HG03571 (cell line): Measurements from ENCODE around the gene WDR5B.
"Not testable (repeated sequence)": the region's sequence is repeated elsewhere in the genome, so short reads cannot be mapped to it uniquely, and the experiment has no call there.

Source experiments
- ATAC-seq: cut with Tn5 transposase; IDR thresholded peaks from one replicate; pipeline ENCODE4 v1.9.1; 2021; ENCODE audit not compliant: unreplicated experiment

Gene WDR5B

GRCh38 chr3:122415762-122416654, at the start of gene WDR5B:
Gene WDR5B, minus strand, starts transcription at chr3:122416062. Its CDS starts 534 bp downstream, at chr3:122415528.
- ATAC-seq, result peak; percentile 78

- ATAC-seq, result no peak
These were observed 48.8 kb upstream of the WDR5B start for GRCh38 chr3:122464659-122465058.

GRCh38 chr3:122462406-122462805, 46.5 kb upstream of the WDR5B start:
- no peak for ATAC-seq

- ATAC-seq, result no peak
These were observed 45.9 kb upstream of the WDR5B start for GRCh38 chr3:122461806-122462205.

- ATAC-seq, result no peak
These were observed 43.1 kb upstream of the WDR5B start for GRCh38 chr3:122458992-122459391.

GRCh38 chr3:122457706-122458105, 41.8 kb upstream of the WDR5B start:
- no peak for ATAC-seq

- no peak for ATAC-seq
These were observed 40.2 kb upstream of the WDR5B start for GRCh38 chr3:122456074-122456473.

- ATAC-seq, result no peak
These were observed 35.5 kb upstream of the WDR5B start for GRCh38 chr3:122451371-122451770.

- ATAC-seq, result not testable (repeated sequence)
These were observed 32.4 kb upstream of the WDR5B start for GRCh38 chr3:122448218-122448617.

GRCh38 chr3:122444491-122444887, 28.6 kb upstream of the WDR5B start:
- ATAC-seq, result not testable (repeated sequence)

GRCh38 chr3:122443762-122444490, 28.1 kb upstream of the WDR5B start:
- not testable (repeated sequence) for ATAC-seq

- ATAC-seq, result no peak
These were observed 27.2 kb upstream of the WDR5B start for GRCh38 chr3:122443090-122443489.

GRCh38 chr3:122435950-122436349, 20.1 kb upstream of the WDR5B start:
- ATAC-seq, result no peak

GRCh38 chr3:122430371-122430770, 14.5 kb upstream of the WDR5B start:
- ATAC-seq, result no peak

GRCh38 chr3:122427857-122428471, 12.1 kb upstream of the WDR5B start:
- ATAC-seq, result no peak

GRCh38 chr3:122421836-122422235, 6.0 kb upstream of the WDR5B start:
- ATAC-seq, result no peak

GRCh38 chr3:122421101-122421500, 5.2 kb upstream of the WDR5B start:
- no peak for ATAC-seq

GRCh38 chr3:122416966-122417365, 1.1 kb upstream of the WDR5B start:
- no peak for ATAC-seq

GRCh38 chr3:122415104-122415744, 638 bp downstream of the WDR5B start:
- peak; percentile 40 for ATAC-seq

GRCh38 chr3:122414391-122414790, 1.5 kb downstream of the WDR5B start:
- ATAC-seq, result no peak

- ATAC-seq, result no peak
These were observed 5.2 kb downstream of the WDR5B start for GRCh38 chr3:122410639-122411038.
